ENCODE measurements around the gene S100Z.

S100Z gene

GRCh38 chr5:76954383-76954763, 104.6 kb downstream of the S100Z start:
- no peak for DNase-seq

GRCh38 chr5:76956033-76956432, 106.2 kb downstream of the S100Z start:
- DNase-seq: no peak

- no peak for DNase-seq
Observed at GRCh38 chr5:76958991-76959767, 109.4 kb downstream of the S100Z start.

GRCh38 chr5:76960004-76960625, 110.3 kb downstream of the S100Z start:
- DNase-seq: no peak

- DNase-seq: no peak
Observed at GRCh38 chr5:76964060-76964459, 114.2 kb downstream of the S100Z start.
